T1000 (cell line): ENCODE measurements around the gene DUSP2.

ENCODE experiments used
- DNase-seq: peaks from one replicate; lab custom pipeline; 2025; ENCODE audit warnings: mixed read lengths; lab: John Stamatoyannopoulos, UW

The DUSP2 gene

DNA sequence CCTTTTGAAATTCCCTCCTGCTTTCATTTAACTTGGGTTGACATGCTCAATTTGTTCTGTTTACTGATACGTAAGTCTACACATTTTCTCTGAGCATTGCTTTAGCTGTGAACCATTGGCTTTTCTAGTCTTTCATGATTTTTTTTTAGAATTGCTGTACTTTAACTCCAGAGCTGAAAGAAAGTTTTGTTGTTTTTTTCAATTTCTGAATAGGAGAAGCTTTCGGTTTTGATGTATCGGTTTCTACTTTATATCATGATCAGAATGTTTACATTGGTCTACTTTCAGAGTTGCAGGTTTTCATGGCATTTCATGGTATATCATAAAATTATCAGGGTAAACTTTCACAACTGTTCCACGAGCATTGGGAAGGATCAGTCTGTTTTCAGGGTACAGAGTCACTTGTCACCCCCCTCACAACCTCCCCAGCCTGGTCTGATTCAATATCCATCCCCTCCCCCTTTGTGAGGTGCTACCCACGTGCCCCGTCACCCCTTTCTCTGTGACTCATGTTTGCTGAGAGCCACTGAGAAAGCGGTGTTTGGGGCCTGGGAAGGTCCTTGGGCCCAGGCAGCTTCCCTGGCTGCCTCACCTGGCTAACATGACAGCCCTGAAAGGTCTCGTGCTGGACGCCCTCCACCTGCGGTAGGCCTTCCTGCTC lies 14.0 kb downstream of the DUSP2 start:
- DNase-seq = no peak

DNA sequence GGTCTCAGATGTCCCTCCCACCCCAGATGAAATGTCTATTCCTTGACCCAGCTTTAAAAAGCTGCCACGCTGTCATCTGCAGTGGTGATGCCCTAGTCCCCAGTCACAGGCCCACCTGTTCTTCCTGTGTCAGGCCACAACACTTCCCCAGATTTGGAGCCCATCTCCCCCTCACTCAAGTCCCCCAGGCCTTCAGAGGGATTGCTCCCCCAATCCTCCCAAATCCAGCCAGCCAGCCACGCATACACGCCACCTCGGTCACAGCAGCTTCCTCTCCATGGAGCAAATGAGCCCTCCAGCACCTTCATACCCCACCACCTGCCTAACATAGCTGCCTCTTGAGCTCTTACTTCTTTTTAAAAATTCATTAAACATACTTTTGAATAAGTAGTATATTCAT lies 14.8 kb downstream of the DUSP2 start:
- DNase-seq = no peak

DNA sequence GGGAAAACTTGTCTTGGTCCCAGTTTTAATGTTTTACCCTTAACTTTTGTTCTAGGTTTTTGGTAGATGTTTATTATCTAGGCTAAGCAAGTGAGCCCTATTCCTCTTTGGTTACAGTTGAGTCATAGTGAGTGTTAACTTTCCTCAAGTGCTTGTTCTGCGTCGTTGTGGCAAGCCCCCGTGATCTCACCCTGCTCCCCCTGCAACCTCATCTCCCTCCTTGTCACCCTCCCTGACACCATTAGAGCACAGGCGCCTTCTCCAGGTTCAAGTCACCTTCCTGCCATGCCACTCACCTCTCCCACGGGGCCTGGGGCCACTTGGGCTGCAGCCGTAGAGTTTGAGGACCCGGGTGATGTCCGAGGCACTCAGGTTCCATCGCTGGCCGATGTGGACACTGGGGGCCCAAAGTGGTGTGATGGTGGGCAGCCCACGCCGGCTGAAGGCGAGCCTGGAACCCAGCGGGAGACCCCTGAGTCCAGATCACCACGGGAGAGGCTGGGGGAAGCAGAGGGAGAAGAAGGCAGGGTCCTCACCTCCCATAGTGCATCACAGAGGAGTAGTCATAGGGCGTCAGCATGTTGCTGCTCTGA lies 15.6 kb downstream of the DUSP2 start:
- no peak for DNase-seq

DNA sequence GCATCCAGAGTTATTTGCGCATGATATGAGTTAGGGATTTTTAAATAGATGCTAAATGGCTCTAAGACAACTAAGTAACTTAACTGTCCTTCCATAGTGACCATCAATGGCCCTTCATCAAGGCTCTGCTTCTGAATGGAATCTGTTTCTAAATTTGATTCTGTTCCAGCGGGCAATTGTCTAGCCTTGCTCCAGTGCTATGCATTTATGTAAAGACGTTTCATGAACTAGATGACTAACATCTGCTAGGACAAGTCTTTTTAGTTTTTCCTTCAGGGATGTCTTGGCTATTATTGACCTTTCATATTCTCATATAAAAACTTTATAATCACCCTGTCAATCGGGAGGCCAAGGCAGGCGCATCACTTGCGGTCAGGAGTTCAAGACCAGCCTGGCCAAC lies 16.8 kb downstream of the DUSP2 start:
- no peak for DNase-seq

DNA sequence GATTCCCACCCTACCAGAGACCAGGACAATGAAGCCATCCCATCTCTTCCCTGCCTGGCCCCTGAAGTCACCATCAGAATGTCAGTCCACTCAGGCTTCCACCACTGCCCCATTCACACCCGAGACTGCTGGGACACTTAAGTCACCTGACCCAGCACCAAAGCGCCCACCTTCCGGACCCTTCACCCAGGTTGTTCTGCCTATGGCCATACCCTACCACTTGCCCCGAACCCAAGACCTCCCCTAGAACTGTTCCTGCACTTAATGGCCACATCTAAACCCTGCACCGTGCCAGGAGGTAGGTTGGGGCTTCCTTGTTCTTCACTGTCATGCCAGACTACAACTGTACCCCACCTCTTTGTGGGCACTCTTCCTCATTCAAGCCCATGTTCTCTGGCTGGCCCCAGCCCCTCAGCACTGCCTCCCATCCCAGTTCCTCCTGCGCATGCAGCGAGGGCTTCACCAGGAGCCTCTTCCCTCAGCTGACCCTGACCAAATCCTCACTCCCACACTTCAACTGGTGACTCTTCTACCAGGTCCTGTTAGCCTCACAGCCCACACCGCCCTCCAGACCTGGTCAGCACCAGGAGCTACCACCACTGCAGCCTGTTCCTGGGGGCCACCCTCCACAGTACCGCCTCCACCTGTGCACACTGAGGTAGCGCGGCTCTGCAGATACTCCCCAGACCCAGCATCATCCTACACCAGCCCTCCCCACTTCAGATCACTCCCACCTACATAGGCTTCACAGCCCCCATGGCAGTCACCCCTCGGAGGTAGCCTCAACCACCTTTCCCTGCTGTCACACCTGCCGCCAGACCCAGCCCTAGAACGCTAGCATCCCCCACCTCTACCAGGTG lies 20.6 kb downstream of the DUSP2 start:
- DNase-seq = no peak

DNA sequence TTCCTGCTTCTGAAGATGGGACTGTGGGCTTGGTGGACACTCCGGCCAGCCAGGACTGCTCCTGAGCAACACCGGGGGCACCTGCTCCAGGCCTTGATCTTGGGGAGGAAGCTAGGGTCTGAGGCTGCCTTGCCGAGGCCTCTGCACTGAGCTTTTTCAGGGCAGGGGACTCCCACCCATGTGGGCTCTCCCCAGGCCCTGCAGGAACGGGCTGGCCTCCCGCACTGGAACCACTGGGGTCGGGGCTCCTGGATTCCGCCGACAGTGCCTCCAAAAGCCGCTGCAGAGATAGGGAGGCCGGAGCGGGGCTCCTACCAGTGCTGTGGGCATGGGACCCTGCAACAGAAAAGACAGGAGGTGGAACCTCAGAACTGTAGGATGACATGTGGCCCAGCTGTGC lies 21.3 kb downstream of the DUSP2 start:
- no peak for DNase-seq

DNA sequence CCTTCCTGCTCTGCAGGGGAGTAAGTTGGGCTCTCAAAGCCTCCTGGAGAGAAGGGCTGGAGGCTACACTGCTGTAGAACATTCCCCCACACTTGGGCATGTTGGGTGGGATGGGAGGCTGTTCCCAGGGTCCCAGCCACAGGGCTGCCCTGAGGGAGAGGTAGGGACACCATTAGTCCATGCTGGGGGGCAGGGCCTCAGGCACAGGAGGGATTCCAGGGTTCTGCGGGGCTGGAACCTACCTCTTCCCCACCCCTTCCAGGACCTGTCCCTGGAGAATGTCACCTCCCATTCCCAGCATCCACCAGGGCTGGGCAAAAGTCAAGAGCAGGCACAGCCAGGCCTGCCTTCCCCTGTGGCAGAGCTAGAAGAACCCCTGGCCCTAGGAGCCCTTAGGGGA lies 21.9 kb downstream of the DUSP2 start:
- no peak for DNase-seq

DNA sequence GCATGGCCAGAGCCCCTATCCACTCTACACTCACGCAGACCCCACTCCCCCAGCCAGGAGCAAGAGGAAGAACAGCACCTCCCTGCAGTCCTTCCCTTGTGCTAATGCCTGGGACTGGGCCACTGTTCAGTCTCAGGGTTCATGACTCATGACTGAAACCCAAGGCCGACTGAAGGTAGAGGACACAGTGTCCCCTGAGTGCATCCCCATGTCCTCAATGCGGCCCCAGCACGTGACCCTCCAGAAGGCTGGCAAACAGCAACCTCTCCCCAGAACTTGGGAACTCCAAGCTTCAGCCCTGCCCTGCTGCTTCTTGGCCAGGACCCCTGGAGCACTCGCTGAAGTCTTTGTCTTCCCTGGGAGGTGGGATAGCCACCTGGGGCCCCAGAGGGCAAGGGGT lies 22.8 kb downstream of the DUSP2 start:
- DNase-seq = no peak

DNA sequence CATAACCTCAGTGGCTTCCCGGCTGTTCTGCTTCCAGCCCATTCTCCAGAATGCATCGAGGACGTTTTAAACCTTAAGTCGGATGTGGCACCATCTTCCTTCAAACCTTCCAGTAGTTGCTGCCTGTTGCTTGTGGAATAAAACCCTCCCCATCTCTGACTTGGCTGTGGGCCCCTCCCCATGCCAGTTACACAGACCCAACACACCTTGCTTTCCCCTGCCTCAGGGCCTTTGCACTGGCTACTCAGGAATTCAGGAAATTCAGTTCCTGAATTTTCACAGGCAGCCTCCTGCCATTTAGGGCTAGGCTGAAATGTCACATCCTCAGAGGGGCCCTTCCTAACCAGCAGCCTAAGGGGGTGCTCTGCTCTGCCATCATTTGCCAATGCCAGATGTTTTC lies 23.8 kb downstream of the DUSP2 start:
- no peak for DNase-seq

DNA sequence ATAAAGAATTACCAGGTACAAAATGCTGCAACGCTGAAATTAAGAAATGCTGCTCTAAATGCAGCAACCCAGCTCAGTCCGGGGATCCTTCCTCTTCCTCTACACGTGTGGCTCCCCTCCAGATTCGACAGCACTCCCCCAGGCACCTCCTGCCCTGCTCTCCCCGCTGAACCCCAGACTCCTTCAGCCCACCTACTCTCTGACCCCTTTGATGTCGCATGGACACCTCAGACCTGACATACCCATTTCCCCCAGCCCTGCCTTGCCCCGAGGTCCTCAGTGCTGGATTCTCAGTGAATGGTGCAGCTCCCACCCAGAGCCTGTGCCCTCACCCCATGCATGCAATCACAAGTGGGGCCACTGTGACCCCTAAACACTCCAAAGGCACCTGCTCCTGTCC lies 24.2 kb downstream of the DUSP2 start:
- DNase-seq = no peak

DNA sequence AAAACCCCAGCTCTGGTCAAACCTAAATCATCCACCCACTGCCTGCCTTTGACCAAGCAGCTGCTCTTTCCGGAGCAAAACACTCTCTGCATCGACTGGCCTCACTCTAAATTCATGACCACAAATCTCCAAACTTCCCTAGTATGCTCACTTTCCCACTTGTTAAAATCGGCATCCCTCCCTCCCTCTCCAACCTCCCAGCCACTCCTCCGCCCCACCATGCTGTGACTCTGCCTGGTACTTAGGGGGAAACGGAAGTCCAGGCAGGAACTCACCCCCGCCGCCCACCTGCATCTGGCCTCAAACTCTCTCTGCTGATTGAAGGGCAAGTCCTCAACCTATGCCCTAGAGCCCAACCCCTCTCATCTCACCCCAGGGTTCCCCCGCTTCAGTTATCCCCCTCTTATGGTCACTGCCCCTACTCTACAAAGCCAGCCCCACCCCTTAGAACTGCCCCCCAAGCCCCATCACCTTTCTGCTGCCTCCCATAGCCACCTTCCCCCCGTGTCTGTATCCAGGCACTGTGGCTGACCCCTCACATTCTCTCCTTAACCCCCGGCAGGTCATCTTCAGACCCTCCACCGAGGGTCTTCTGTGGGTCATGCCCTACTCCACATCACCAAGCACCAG lies 25.0 kb downstream of the DUSP2 start:
- no peak for DNase-seq

DNA sequence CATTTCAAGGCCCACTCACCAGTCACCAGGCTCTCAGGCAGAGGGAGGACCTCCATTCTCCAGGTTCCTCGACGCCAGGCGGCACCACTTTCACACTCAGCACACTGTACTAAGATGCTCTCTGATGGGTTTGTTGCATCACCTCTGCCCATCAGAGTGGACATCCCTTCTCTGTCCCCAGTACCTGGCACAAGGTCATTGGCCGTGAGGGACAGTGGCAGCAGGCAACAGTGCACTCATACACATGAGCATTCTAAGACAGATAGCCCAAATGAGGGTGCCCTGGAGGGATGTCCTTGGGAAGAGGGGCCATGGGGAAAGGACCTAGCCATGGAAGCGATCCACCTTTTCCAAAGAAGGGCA lies 25.9 kb downstream of the DUSP2 start:
- no peak for DNase-seq

DNA sequence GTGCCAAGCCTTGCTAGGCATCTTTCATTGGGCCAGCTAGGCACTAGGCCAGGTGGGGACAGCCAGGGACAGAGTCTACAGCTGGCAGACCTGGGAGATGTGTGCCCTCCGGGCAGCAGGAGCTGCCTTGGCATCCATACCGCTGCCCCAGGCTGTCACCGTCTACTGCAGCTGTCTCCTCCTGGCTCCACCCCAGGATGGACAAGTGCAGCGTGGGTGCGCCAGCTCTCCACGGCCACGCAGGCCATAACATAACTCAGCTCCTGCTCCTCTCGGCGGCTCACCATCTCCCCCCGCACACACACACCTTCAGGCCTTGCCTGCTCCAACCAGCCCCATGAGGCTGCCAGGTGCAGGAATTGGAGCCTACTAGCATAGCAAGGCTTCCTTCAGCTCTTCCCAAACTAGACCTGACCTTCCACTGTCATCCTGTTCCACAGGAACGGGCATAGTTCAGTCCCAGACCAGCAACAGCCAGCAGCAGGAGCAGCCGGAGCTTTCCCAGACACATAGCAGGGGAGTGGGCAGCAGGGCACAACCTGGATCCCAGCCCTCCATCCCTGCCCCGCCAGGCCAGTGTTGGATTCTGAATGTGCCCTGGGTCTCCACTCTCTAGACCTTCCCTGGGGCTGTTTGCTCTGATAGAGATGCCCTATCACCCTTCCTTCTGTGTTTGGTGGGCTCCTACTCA lies 26.4 kb downstream of the DUSP2 start:
- no peak for DNase-seq

DNA sequence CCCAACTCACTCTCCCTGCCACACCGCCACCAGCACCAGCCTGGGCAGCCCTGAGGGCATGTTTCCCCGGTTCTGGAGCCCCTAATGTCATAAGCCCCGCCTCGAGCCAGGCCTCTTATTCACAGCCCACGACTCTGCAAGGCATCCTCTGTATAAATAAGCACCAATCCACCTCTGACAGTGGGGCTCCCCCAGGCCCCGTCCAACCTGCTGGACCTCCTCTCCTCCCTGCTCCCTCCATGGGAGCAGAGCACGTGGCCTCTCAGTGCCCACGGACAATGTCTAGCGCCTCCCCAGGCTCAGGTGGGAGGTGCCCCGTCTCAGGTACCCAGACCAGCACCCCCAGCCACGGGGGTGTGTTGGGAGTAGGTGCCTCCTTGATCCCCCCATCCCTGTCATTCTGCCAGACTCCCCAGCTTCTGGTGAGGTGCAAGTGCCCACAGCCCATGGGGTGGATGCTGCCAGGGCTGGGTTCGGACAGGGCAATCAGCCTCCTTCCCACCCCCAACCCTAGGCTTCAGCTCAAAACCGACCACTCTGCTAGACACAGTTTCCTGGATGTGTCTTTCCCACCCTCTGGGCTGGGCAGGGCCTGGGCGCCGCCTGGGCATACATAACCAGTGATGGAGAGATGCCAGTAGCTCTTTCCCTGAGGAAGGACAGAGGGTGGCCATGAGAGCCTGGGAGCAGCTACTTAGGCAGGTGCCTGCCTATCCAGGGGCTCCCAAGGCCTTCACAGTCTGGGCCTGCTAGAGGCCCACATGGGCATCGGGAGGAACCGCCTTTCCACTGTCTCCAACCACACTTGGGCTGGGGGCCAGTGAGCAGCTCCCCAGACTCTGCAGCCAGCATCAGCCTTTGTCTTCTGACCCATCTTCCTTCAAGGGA lies 27.3 kb downstream of the DUSP2 start:
- DNase-seq = no peak

DNA sequence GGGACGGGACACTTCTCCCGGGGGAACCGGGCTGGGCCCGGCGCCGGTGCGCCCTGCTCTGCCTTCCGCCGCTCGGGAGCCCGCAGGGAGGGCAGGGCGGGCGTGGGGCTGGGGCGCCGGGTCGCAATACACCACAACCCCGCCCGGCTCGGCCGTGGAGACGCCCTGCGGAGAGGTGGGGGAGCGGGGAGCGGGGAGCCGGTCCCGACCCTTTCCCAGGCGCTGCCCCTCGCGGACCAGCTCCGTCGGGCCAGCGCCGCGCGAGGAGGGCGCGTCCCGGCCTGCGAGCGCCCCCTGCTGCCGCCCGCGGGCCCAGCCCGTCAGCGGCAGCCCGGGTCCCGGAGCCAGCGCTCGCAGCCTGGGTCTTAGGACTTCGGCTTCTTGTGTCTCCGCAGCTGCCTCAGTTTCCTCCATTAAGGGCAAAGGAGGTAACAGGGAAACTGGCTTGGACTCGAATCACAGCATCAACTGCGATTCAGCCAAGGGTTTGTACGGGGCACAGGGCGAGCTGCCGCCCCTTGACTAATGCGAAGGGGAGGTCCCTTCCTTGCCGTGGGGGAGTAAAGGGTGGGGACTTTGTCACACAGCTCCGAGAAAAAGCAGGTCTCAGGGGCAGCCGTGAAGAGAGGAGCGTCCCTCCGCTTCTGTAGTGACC lies 28.2 kb downstream of the DUSP2 start:
- DNase-seq = no peak

DNA sequence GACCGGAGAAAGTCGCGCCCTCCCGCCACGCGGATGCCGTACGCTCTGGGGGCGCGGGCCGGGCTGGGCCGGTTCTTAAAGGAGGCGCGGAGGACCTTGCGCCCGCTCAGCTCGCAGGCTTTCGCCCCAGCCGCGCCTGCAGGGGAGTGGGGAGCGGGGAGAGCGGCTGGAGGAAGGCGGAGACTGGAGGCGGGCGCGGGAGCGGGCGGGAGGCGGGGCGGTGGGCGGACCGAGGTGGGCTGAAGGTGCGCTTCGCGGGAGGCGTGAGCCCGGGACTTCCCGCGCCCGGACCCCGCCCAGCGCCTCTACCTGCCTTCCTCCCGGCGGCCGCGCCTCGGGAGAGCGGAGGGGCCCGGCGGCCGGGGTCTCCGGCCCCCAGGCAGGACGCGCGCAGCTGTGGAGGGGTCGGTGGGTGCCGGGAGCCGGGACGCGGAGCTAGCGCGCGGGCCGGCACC lies 28.8 kb downstream of the DUSP2 start, which contains the start of gene ADRA2B:
TSS of gene ADRA2B (minus strand) at position 148 of the 455 bp plus-strand sequence. CDS start 422 bp downstream, outside the sequence.
- no peak for DNase-seq

DNA sequence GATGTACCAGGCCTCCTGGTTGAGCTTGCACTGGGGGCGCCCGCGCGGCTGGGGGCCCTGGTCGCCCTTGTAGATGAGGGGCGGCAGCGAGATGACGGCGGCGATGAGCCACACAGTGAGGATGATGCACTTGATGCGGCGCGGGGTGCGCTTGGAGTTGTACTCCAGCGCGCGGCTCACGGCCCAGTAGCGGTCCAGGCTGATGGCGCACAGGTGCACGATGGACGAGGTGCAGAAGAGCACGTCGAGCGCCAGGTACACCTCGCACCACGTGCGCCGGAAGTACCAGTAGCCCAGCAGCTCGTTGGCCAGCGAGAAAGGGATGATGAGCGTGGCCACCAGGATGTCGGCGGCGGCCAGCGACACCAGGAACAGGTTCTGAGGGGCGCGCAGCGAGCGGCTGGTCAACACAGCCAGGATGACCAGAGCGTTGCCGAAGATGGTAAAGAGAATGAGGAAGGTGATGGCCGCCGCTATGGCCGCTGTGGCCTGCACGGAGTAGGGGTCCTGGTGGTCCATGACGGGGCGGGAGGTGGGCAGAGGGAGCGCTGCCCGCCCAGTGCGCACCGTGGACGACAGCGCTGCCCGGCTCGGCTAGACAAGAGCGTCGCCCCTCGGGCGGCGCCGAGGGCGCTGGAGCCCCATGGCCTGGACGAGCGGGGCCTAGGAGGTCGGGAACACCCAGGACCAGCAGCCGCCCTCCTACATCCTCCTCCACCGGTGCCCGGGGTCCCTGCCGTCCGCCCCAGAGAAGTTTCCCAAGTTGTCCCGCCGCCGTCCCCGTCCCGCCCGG lies 29.4 kb downstream of the DUSP2 start:
- no peak for DNase-seq

DNA sequence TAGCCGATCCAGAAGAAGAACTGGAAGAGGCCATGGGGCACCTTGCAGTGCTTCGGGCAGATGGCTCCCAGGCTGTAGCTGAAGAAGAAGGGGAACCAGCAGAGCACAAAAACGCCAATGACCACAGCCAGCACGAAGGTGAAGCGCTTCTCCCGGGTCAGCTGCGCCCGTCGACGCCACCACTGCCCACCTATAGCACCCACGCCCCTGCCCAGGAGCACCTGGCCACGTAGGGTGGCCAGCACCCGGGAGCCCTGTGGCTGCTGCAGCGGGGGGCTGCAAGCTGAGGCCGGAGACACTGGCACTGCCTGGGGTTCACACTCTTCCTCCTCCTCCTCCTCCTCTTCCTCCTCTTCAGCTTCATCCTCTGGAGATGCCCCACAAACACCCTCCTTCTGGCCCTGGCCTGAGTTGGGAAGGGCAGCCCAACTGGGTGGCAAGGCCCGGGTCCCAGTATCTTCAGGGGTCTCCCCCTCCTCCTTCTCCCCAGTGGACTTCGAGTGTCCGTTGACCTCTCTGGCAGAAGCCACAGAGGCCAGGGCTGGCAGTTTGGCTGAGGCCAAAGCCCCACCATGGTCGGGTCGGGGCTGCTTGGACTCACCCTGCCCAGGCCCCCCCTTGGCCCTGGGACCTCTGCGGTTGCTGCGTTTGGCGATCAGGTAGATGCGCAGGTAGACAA lies 30.2 kb downstream of the DUSP2 start:
- DNase-seq = no peak

DNA sequence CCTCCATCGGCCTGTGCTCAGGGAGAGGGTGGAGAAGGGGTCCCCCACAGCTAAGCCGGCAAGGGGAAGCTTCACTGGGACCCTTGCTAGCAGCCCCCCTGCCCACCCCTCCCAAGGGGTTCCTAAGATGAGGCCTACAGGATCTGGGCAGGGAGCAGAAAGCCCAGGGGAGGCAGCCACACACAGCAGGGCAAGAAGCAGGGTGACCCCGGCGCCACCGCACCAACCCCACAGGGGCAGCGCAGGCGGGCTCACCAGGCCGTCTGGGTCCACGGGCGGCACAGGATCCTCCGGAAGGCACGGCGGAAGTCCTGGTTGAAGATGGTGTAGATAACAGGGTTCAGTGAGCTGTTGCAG lies 30.7 kb downstream of the DUSP2 start:
- no peak for DNase-seq
